H1 (cell line): Measurements from ENCODE around the gene OR2L2. TPM values are rescaled to one million over a fixed set of nuclear protein-coding genes. Genes with fewer than 3 reads are reported as not detected.

ENCODE experiments used
- CTCF ChIA-PET: fragments of 300-600 bp; sonication (Branson Sonifier 250); formaldehyde crosslinking; loops from one replicate; lab custom pipeline; 2021; ENCODE audit not compliant: partially characterized antibody; lab: Charles Lee
- POLR2A ChIA-PET: fragments of 300-600 bp; sonication (Branson Sonifier 250); formaldehyde crosslinking; loops from one replicate; lab custom pipeline; 2021; ENCODE audit warnings: inconsistent platforms; ENCODE audit not compliant: partially characterized antibody; lab: Charles Lee
- DNase-seq, 2 experiments: peaks; one replicate each; pipeline versions ENCODE4 v3.0.0 to v3.0.0-alpha.2; 2010 to 2022; ENCODE audit warnings: low spot score in 2 of 2, low read depth in 1 of 2, mixed read lengths in 1 of 2
- FAIRE-seq: peaks from 2 replicates; lab custom pipeline; 2011; peaks lifted over from hg19 to GRCh38; lab: Jason Lieb, UNC
- H2AFZ ChIP-seq: 2 replicates; pipeline ENCODE4 v1.8.1; 2012; ENCODE audit warnings: low read length, inconsistent platforms
- H2AK5ac ChIP-seq: 2 replicates; pipeline ENCODE4 v1.6.1; 2013; ENCODE audit warnings: low read depth, low read length
- H2BK120ac ChIP-seq: replicated peaks from 2 replicates; pipeline ENCODE3; 2013; ENCODE audit warnings: low read depth, low read length, inconsistent platforms
- H2BK12ac ChIP-seq: 2 replicates; pipeline ENCODE4 v1.6.1; 2013; ENCODE audit warnings: low read depth, low read length
- H2BK15ac ChIP-seq: 2 replicates; pipeline ENCODE4 v1.6.1; 2013; ENCODE audit warnings: low read length
- H2BK20ac ChIP-seq: 2 replicates; pipeline ENCODE4 v1.6.1; 2013; ENCODE audit warnings: low read length
- H2BK5ac ChIP-seq: 2 replicates; pipeline ENCODE4 v1.6.1; 2013; ENCODE audit warnings: low read depth, low read length
- H3K14ac ChIP-seq: 2 replicates; pipeline ENCODE4 v1.6.1; 2013; ENCODE audit warnings: inconsistent platforms; ENCODE audit not compliant: insufficient read length
- H3K18ac ChIP-seq: 2 replicates; pipeline ENCODE4 v1.6.1; 2013; ENCODE audit warnings: low read length; ENCODE audit errors: extremely low read depth
- H3K23ac ChIP-seq: 2 replicates; pipeline ENCODE4 v1.6.1; 2013; ENCODE audit warnings: inconsistent platforms; ENCODE audit not compliant: insufficient read length
- H3K23me2 ChIP-seq: 2 replicates; pipeline ENCODE4 v1.6.1; 2013; ENCODE audit warnings: low read depth, low read length
- H3K27ac ChIP-seq: 2 replicates; pipeline ENCODE4 v1.6.1; 2011; ENCODE audit warnings: low read depth, low read length, inconsistent platforms
- H3K27me3 ChIP-seq, 4 experiments: replicated peaks in 1 of 4; 1 replicate in 1 of 4; 2 replicates in 3 of 4; pipeline versions ENCODE4 v1.6.1 to v1.8.1; 2011 to 2013; ENCODE audit warnings: low read length in 3 of 4, mild to moderate bottlenecking in 3 of 4, inconsistent platforms in 2 of 4, mixed read lengths in 2 of 4, moderate library complexity in 1 of 4; ENCODE audit not compliant: control insufficient read depth in 3 of 4, insufficient read depth in 3 of 4; ENCODE audit errors: extremely low read depth in 1 of 4
- H3K36me3 ChIP-seq, 4 experiments: 2 replicates each; pipeline versions ENCODE4 v1.6.1 to v1.8.1; 2011 to 2013; ENCODE audit warnings: mild to moderate bottlenecking in 4 of 4, low read length in 3 of 4, moderate library complexity in 2 of 4, control low read depth in 1 of 4, inconsistent platforms in 1 of 4; ENCODE audit not compliant: insufficient read depth in 4 of 4, control insufficient read depth in 2 of 4
- H3K4ac ChIP-seq: replicated peaks from 2 replicates; pipeline ENCODE3; 2013; ENCODE audit warnings: low read length, low read depth, mixed read lengths, inconsistent platforms; ENCODE audit not compliant: insufficient read length
- H3K4me1 ChIP-seq, 4 experiments: replicated peaks in 1 of 4; 1 replicate in 1 of 4; 2 replicates in 3 of 4; pipeline versions ENCODE4 v1.6.1 to v1.8.1; 2011 to 2013; ENCODE audit warnings: low read length in 3 of 4, inconsistent platforms in 2 of 4, mixed read lengths in 1 of 4; ENCODE audit not compliant: insufficient read depth in 4 of 4, control insufficient read depth in 3 of 4
- H3K4me2 ChIP-seq, 2 experiments: 2 replicates each; pipeline versions ENCODE4 v1.6.1 to v1.8.1; 2011 to 2013; ENCODE audit warnings: low read depth in 2 of 2, low read length in 2 of 2, control low read depth in 1 of 2, inconsistent platforms in 1 of 2, mild to moderate bottlenecking in 1 of 2; ENCODE audit not compliant: insufficient read depth in 1 of 2
- H3K4me3 ChIP-seq, 4 experiments: fragments of 200-600, 300-600 bp in 1 of 4; sonication (generic), shearing (Covaris generic), sonication (Bioruptor Twin) in 1 of 4; 2 replicates each; pipeline versions ENCODE4 v1.5.1 to v1.8.1; 2011 to 2016; ENCODE audit warnings: low read length in 4 of 4, low read depth in 3 of 4, control low read depth in 2 of 4, inconsistent platforms in 2 of 4, mild to moderate bottlenecking in 2 of 4, mixed read lengths in 1 of 4, moderate library complexity in 1 of 4; ENCODE audit not compliant: insufficient read depth in 2 of 4; ENCODE audit errors: extremely low read depth in 1 of 4
- H3K56ac ChIP-seq: replicated peaks from 2 replicates; pipeline ENCODE3; 2013; ENCODE audit warnings: low read depth, mild to moderate bottlenecking, mixed read lengths, low read length, inconsistent platforms; ENCODE audit not compliant: insufficient read length
- H3K79me1 ChIP-seq: 2 replicates; pipeline ENCODE4 v1.6.1; 2013; ENCODE audit warnings: low read depth, low read length, control low read depth
- H3K79me2 ChIP-seq, 2 experiments: 2 replicates each; pipeline versions ENCODE4 v1.6.1 to v1.8.1; 2012 to 2013; ENCODE audit warnings: low read length in 2 of 2, mild to moderate bottlenecking in 2 of 2, inconsistent platforms in 1 of 2; ENCODE audit not compliant: insufficient read depth in 2 of 2, control insufficient read depth in 1 of 2
- H3K9ac ChIP-seq, 4 experiments: replicated peaks in 1 of 4; 1 replicate in 1 of 4; 2 replicates in 3 of 4; pipeline versions ENCODE4 v1.6.1 to v1.8.1; 2011 to 2013; ENCODE audit warnings: low read depth in 3 of 4, low read length in 3 of 4, control low read depth in 2 of 4, mild to moderate bottlenecking in 2 of 4, moderate library complexity in 2 of 4, inconsistent platforms in 1 of 4; ENCODE audit errors: extremely low read depth in 1 of 4
- H3K9me3 ChIP-seq, 2 experiments: 2 replicates each; pipeline versions ENCODE4 v1.6.1 to v1.8.1; 2012 to 2013; ENCODE audit warnings: mild to moderate bottlenecking in 2 of 2, moderate library complexity in 2 of 2, control low read depth in 1 of 2, inconsistent platforms in 1 of 2, low read depth in 1 of 2, low read length in 1 of 2, mixed read lengths in 1 of 2; ENCODE audit not compliant: insufficient read depth in 2 of 2
- H4K20me1 ChIP-seq, 2 experiments: replicated peaks in 1 of 2; 2 replicates each; pipeline versions ENCODE3 to v1.8.1; 2011 to 2013; ENCODE audit warnings: inconsistent platforms in 2 of 2, low read length in 2 of 2, mild to moderate bottlenecking in 1 of 2; ENCODE audit not compliant: insufficient read depth in 2 of 2, control insufficient read depth in 1 of 2
- H4K5ac ChIP-seq: 2 replicates; pipeline ENCODE4 v1.6.1; 2013; ENCODE audit warnings: low read length, low read depth, mixed read lengths, inconsistent platforms; ENCODE audit not compliant: insufficient read length
- H4K8ac ChIP-seq: 2 replicates; pipeline ENCODE4 v1.8.0; 2013; ENCODE audit warnings: mild to moderate bottlenecking, moderate library complexity, low read length, inconsistent platforms; ENCODE audit not compliant: insufficient read depth; ENCODE audit errors: extremely low read depth
- H4K91ac ChIP-seq: replicated peaks from 2 replicates; pipeline ENCODE3; 2013; ENCODE audit warnings: low read length, mixed read lengths, inconsistent platforms; ENCODE audit not compliant: insufficient read length
- RAD21 ChIP-seq, 2 experiments: IDR thresholded peaks in 1 of 2; conservative IDR thresholded peaks in 1 of 2; 2 replicates each; pipeline ENCODE4 v1.6.1; 2011; ENCODE audit warnings: low read depth in 2 of 2, low read length in 2 of 2, improper control_type of control experiment in 1 of 2, inconsistent platforms in 1 of 2, mild to moderate bottlenecking in 1 of 2, moderate library complexity in 1 of 2
- WGBS, 2 experiments: shearing (Covaris generic) in 1 of 2; methylation state at CpG; one replicate each; pipeline versions ENCODE4 v1.1.6 to v1.1.7; 2013 to 2015; ENCODE audit warnings: low lambda C conversion rate in 2 of 2, mixed read lengths in 2 of 2, inconsistent platforms in 1 of 2, low coverage in 1 of 2, missing lambda C conversion rate in 1 of 2; ENCODE audit not compliant: insufficient replicate concordance in 2 of 2, insufficient coverage in 1 of 2, insufficient read length in 1 of 2; ENCODE audit errors: extremely low coverage in 1 of 2, missing lambda C conversion rate in 1 of 2; 5-methylcytosine and 5-hydroxymethylcytosine counted together
- polyA plus RNA-seq, 7 experiments: library from polyadenylated mRNA; depleted of rRNA in 3 of 7; stranded (reverse) in 5 of 7; unstranded in 2 of 7; fragments of >200 nt in 5 of 7; fragments of 200-250 nt in 2 of 7; gene quantifications; 1 replicate in 5 of 7; 2 replicates in 1 of 7; 4 replicates in 1 of 7; pipeline versions ENCODE4 v1.2.1 to v1.2.3, GENCODE V29; 2011 to 2013; ENCODE audit warnings: missing spikeins in 2 of 7, mixed read lengths in 2 of 7
- total RNA-seq: library from RNA; stranded (reverse); fragmentation: NEBNext Ultra II Directional; extraction: Animal tissue kit (Norgen Biotek cat#: 25700); gene quantifications from 2 replicates; pipeline ENCODE4 v1.2.1, GENCODE V29; 2021

OR2L2 gene
- total and polyA plus RNA-seq, 2 of the 8 experiments (the other 6 are each of a cell fraction or from before 2014, with no cell fraction given), result not detected

- TF ChIP-seq RAD21 (IDR thresholded peaks at IDR 0.05 in 1 of 2, conservative IDR thresholded peaks at IDR 0.05 in 1 of 2; ENCODE audit: low read depth in 2 of 2, low read length in 2 of 2), result no peak
- no peak overlapping the region for H3K4me3 ChIP-seq
- FAIRE-seq, result no peak
Measured at GRCh38 chr1:248065071-248065470, 35.2 kb downstream of the OR2L2 start.

More at GRCh38 chr1:248065071-248065470, 35.2 kb downstream of the OR2L2 start:
- Histone ChIP-seq H2BK12ac (no peak overlapping the region), H2AK5ac (no peak overlapping the region), H3K9me3 (peaks cover 45 to 46% of the 10 kb centered on the region in 2 experiments), H4K8ac (no peak overlapping the region), H3K56ac (no peak overlapping the region), H3K18ac (no peak overlapping the region), H2BK5ac (no peak overlapping the region), H3K4me1 (no peaks in the 10 kb centered on the region), H2AFZ (no peak overlapping the region), H3K4ac (no peak overlapping the region), H3K79me1 (no peaks in the 10 kb centered on the region), H4K20me1 (no peaks in the 10 kb centered on the region), H3K27ac (no peak overlapping the region), H3K23me2 (no peaks in the 10 kb centered on the region), H3K23ac (no peak overlapping the region), H3K14ac (no peak overlapping the region), H4K5ac (no peak overlapping the region), H3K79me2 (no peaks in the 10 kb centered on the region), H3K27me3 (no peaks in the 10 kb centered on the region), H2BK20ac (no peak overlapping the region), H2BK15ac (no peak overlapping the region), H3K36me3 (no peaks in the 10 kb centered on the region), H3K4me2 (no peak overlapping the region), H2BK120ac (no peak overlapping the region), H4K91ac (no peak overlapping the region), H3K9ac (no peak overlapping the region)
- no peak for DNase-seq
- CTCF ChIA-PET, result no interaction called here
- POLR2A ChIA-PET, result no interaction called here
- WGBS, 2 experiments, result 69% methylated on average over 2 of the region's 2 CpGs; no CpG with 5 or more reads in 1 of the 2 experiments
